A549 (cell line): ENCODE measurements around the gene ZNF575.

Source experiments
- BHLHE40 ChIP-seq: IDR thresholded peaks from 2 replicates; pipeline ENCODE4 v1.6.1; 2012; ENCODE audit warnings: low read depth, low read length, inconsistent platforms
- CEBPB ChIP-seq, 2 experiments: fragments of >200 bp in 1 of 2; sonication (Bioruptor Twin) in 1 of 2; formaldehyde crosslinking in 1 of 2; IDR thresholded peaks; 2 replicates each; pipeline ENCODE4 v1.6.1; 2012 to 2016
- CHD4 ChIP-seq: fragments of 200-600 bp; sonication (generic); IDR thresholded peaks from 2 replicates; pipeline ENCODE4 v1.6.1; 2016; ENCODE audit warnings: antibody characterized with exemption, mild to moderate bottlenecking, borderline replicate concordance
- CTCF ChIP-seq: fragments of >200 bp; sonication (Bioruptor Twin); formaldehyde crosslinking; IDR thresholded peaks from 3 replicates; pipeline ENCODE4 v1.5.1; 2016
- ELK1 ChIP-seq: fragments of 150-350 bp; IDR thresholded peaks from 2 replicates; pipeline ENCODE4 v1.6.1; 2014; ENCODE audit warnings: low read depth, mild to moderate bottlenecking, low read length
- EP300 ChIP-seq, 2 experiments: fragments of >200 bp; sonication (Bioruptor Twin); formaldehyde crosslinking; IDR thresholded peaks; 2 replicates in 1 of 2; 3 replicates in 1 of 2; pipeline ENCODE4 v1.6.1; 2016 to 2017
- FOSB ChIP-seq: fragments of 250-450 bp; sonication (Bioruptor Pico); IDR thresholded peaks from 2 replicates; pipeline ENCODE4 v1.5.0; 2020; ENCODE audit warnings: mild to moderate bottlenecking, moderate library complexity
- JUN ChIP-seq, 2 experiments: fragments of >200 bp; sonication (Bioruptor Twin); formaldehyde crosslinking; IDR thresholded peaks; 2 replicates in 1 of 2; 3 replicates in 1 of 2; pipeline ENCODE4 v1.6.1; 2016 to 2017
- JUNB ChIP-seq: fragments of >200 bp; sonication (Bioruptor Twin); formaldehyde crosslinking; IDR thresholded peaks from 2 replicates; pipeline ENCODE4 v1.6.1; 2016
- MAFK ChIP-seq: fragments of 450-650 bp; IDR thresholded peaks from 2 replicates; pipeline ENCODE4 v1.6.1; 2014; ENCODE audit not compliant: partially characterized antibody
- MAX ChIP-seq: IDR thresholded peaks from 2 replicates; pipeline ENCODE4 v1.6.1; 2012
- POLR2A ChIP-seq: IDR thresholded peaks from 2 replicates; pipeline ENCODE4 v1.6.1; 2012; ENCODE audit warnings: mild to moderate bottlenecking, low read length
- RAD21 ChIP-seq, 2 experiments: fragments of >200 bp in 1 of 2; sonication (Bioruptor Twin) in 1 of 2; formaldehyde crosslinking in 1 of 2; IDR thresholded peaks in 1 of 2; conservative IDR thresholded peaks in 1 of 2; 2 replicates in 1 of 2; 3 replicates in 1 of 2; pipeline ENCODE4 v1.6.1; 2012 to 2018; ENCODE audit warnings: inconsistent platforms in 1 of 2
- RNF2 ChIP-seq: fragments of 200-600 bp; sonication (generic); IDR thresholded peaks from 2 replicates; pipeline ENCODE4 v1.6.1; 2016; ENCODE audit warnings: low read depth, mild to moderate bottlenecking, antibody characterized with exemption, moderate library complexity, borderline replicate concordance

GRCh38 chr19:43574424-43575155 is 41.6 kb downstream of the ZNF575 start:
- TF ChIP-seq JUNB (no peak), CTCF (no peak), CEBPB (IDR thresholded peaks at IDR 0.05) (no peak), FOSB (no peak), BHLHE40 (no peak), JUN (IDR thresholded peaks at IDR 0.05) (no peak), EP300 (IDR thresholded peaks at IDR 0.05) (no peak), RAD21 (conservative IDR thresholded peaks at IDR 0.05 in 1 of 2, IDR thresholded peaks at IDR 0.05 in 1 of 2) (no peak), MAFK (no peak), POLR2A (no peak), MAX (no peak), ELK1 (no peak), CHD4 (no peak), RNF2 (no peak)
